GM19099 (cell line): ENCODE measurements around the gene RHOBTB3.

Experiments used
- POLR2A ChIP-seq: IDR thresholded peaks from 3 replicates; pipeline ENCODE4 v1.6.1; 2011; ENCODE audit warnings: low read depth; ENCODE audit not compliant: insufficient read length; ENCODE audit errors: extremely low read depth

Gene RHOBTB3

DNA sequence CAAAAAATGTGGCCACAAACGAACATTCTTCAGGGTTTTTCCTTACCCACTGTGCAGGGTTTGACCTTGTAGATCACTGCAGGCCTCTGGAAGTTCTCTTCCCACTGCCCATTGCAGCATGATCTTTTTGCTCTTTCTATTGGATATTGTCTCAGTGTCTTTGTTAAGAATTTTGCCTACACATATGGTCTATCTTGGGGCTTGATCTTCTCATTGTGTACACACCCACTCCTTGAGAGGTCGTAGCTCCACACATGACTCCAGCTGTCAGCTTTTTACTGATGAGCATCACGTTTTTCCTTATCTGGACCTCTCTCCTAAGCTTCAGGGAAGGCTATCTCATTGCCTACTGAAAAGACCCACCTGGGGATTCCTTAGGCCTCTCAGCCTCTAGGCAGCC lies 94.4 kb downstream of the RHOBTB3 start:
- TF ChIP-seq POLR2A = no peak

DNA sequence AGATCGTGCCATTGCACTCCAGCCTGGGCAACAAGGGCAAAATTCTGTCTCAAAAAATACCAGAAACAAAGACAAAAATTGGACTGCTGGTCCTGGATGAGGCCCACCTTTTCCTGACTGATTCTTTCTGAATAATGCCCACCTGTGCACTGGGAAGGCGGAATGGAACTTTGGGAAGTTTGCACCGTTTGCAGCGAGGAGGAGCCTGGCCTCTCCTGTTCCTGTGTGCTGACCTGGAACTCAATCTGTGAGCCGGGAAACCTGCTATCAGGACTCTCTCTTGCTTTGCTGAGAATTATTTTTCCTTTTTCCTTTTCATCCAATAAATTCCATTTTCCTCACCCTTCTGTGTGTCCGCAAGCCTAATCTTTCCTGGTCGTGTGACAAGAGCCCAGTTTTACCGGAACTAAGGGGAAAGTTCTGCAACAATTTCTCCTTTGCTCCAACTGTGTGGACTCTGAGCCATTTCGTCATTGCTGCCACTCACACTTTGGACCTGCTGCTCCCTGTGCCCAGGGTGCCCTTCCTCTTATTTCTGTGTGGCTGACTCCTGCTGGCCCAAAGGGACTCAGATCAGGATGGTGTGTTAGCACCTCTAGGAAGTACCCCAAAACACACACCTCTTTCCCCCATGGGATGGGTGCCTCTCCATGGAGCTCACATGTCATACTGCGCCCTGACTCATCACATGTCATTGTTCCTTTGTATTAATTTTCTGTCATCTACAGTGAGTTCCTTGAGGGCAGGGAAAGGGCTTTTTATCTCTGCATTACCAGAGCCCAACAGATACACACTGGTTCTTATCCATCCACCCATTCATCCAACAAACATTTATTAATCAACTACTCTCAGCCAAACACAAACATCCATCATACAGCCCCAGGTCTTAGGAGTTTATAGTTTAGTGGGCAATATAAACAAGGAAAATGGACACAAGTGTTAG lies 96.1 kb downstream of the RHOBTB3 start:
- TF ChIP-seq POLR2A = no peak

DNA sequence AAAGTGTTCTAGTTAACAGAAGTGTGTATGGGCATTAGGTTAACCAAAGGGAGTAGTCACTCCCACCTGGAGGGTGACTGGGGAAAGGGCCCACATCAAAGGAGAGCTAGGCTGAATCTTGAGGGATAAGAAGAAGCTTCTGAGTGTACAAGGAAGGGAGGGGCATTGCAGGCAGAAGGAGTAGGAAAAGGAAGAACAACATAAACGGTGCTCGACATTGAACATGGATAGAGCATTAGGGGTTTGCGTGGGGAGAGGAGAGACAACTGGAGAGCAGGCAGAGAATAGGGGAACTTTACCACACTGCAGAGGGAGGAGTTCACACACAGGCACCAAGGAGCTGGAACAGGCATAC lies 96.7 kb downstream of the RHOBTB3 start:
- no peak for TF ChIP-seq POLR2A

DNA sequence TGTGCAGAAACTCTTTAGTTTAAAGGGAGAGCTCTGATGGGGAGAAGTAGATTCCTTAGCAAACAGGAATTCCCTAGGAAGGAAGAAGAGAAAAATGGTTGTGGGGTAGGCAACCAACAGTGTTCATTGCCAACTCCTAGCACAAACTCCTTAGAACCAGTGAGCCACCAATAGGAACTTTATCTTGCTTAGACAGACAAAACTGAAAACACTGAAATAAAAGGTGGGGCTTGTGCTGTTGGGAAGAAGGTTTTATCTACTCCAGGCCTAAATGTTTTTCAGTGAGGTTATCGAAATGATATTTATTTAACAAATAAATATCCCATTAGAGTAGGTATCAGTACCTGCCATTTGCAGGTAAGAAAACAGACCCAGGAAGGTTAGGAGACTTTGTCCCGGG lies 99.1 kb downstream of the RHOBTB3 start:
- no peak for TF ChIP-seq POLR2A

DNA sequence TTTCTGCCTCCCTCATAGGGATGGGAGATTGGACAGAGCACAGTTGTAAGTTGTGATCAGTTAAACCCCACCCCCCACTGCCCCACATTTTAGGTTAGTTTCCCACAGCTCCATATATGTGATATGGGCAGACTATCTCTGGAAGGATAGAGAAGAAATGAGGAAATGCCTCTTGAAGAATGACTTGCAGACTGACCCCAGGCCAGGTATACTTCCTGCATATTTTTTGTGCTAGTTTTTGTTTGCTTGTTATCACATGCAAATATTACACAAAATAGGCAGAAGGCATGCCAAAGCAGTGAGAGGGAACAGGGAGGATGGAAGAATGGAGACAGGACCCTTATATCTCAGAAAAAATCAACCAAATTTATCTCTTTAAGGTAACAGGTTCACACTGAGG lies 101.5 kb downstream of the RHOBTB3 start:
- TF ChIP-seq POLR2A = no peak

DNA sequence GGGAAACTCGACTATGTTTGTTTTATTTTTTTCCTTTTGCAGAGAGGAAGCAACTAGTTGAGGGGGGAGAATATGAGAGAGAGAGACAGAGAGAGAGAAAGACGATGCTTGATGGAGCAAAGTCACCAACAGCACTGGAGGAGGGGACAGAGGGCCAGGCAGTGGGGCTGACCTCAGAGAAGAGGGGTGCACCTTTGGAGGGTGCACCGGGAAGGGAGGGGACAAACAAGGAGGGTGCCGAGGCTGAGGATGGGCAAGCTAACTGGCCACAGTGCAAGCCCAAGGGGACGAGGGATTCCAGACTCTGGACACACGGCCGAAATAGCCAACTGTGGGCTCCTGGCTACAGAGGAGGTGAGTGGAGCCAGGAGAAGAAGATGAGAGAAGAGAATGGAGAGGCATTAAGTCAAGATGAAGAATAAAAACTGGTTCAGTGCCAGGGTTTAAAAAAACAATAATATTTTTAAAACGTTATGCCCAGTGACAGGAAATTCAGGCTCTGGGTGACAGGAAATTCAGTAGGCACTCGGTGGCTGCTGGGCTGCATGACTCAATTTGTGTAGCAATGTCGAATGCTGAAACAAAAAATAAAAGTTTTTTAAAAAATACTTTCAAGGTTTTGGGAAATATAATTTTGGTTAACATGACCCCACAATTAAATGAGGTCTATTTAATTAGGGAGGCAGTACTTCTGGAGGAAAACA lies 104.7 kb downstream of the RHOBTB3 start:
- peak; percentile 37 for TF ChIP-seq POLR2A

DNA sequence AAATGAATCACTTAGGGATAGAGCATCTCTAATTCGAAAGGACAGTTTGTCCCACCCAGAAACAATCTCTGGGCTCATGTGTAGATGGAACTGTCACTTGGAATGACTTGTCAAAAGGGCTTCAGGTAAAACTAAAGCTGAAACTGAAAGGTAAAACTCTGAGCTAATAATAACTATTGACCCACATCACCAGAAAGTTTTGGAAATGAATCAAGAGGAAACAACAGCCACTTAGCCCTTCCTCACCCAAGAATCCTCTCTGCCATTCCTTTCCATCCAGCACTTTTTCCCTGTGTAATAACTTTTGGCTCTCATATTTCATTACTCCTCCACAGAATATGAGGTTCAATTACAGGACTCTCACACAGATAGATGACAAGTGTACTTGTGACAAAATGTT lies 105.4 kb downstream of the RHOBTB3 start:
- TF ChIP-seq POLR2A = no peak

DNA sequence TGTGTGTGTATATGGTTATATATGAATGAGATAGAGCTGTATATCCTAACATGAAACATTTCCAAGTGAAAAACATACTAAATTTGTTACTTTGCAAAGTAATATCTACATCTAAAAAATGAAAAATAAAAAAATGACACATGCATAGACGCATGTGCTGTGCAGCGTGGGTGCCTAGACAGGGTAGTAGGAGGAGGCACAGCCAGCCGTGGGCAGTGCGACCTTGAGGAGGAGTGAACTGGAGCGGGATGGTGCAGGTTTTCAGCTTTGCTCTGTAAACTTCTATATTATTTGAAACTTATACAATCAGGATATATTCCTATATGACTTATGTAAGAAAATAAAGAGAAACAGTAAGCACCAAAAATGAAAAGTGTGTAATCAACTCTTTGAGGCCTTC lies 106.4 kb downstream of the RHOBTB3 start:
- TF ChIP-seq POLR2A = no peak

DNA sequence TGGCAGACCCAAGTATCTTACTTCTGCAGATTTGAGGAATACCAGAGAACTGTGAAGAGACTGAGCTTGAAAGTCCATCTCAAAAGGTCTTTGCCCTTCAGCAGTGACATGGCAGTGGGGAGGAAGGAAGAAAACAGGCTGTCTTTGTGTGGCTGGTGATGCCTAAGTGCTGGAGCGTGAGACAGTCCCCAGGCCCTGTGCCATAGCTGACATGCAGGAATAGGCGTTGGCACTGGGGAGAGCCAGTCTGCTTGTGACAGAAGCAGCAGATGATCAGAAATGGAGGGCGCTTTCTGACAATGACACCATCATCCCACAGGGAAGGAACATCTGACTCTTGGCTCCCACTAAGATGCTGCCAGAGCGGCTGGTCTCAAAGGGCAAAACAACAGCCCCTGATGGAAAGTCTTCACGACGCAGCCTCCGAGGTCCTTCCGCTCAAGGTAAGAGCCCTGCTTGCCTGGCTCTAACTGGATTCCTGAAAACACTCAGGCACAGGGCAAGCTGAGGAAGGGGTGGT lies 106.9 kb downstream of the RHOBTB3 start:
- no peak for TF ChIP-seq POLR2A

DNA sequence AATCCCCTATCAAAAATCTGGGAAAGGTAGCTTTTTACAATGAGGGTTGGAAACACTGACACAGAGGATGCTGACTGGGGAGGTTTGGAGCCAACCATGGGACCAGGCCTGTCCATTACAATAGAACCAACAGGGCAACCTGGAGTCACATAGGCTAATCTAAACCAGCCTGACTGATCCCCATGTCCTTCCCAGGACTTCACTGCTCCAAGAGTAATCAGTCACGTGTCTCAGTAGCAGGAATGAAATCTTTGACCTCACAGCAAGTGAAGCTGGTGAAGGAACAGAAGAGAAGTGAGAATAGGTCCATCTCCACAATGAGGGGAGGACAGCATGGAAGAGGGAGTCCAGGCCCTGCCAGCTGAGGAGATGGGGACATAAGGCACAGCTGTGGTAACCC lies 107.4 kb downstream of the RHOBTB3 start:
- no peak for TF ChIP-seq POLR2A

DNA sequence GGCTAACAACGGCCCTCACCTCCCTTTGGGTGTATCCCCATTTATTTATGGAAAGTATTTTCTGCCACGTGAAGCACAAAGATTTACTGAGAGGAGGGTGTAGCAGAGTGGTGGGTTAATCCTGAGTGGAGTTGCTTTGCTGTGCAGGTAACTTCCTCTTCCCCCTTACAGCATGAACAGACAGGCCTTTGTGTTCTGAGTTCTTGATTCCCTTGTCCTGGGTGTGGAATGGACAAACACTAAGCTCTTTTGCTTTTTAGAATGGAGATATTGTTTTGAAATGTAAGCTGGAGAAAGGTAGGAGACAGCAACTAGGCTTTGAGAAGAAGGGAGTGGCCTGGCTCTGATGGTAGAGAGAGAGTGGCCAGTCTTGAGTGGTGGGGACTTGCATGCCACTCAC lies 108.5 kb downstream of the RHOBTB3 start:
- no peak for TF ChIP-seq POLR2A

DNA sequence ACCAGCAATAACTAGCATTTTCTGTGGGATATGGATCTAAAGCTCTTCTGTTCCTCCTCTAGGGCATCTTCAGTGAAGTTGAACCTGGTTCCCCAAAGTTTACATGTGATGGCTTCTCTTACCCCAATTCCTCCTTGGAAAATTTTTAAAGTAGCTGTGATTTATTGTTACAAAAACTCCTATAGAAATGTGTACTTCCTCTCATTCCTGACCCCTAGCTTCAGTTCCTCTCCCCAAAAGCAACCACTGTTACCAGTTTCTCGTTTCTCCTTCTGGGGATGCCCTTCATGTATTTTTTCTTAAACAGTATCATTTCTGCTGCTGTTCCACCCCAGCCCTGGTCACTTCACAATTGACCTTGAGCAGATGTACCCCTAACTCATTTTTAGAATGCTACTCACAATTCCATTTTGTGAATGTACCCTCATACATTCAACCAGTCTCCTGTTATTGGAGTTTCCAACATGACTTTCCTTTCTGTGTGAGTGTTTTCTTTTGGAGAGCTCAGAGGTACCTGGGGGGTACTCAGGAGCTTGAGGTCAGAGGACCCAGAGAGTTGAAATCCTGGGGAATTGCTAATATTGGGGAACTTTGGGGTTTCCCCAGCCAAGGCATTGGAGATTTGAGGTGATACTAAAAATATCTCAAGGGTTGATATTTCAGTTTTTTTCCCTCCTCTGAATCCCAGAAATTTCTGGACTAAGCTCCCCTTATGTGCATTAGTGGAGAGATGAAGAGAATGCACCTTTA lies 110.0 kb downstream of the RHOBTB3 start:
- TF ChIP-seq POLR2A = no peak

DNA sequence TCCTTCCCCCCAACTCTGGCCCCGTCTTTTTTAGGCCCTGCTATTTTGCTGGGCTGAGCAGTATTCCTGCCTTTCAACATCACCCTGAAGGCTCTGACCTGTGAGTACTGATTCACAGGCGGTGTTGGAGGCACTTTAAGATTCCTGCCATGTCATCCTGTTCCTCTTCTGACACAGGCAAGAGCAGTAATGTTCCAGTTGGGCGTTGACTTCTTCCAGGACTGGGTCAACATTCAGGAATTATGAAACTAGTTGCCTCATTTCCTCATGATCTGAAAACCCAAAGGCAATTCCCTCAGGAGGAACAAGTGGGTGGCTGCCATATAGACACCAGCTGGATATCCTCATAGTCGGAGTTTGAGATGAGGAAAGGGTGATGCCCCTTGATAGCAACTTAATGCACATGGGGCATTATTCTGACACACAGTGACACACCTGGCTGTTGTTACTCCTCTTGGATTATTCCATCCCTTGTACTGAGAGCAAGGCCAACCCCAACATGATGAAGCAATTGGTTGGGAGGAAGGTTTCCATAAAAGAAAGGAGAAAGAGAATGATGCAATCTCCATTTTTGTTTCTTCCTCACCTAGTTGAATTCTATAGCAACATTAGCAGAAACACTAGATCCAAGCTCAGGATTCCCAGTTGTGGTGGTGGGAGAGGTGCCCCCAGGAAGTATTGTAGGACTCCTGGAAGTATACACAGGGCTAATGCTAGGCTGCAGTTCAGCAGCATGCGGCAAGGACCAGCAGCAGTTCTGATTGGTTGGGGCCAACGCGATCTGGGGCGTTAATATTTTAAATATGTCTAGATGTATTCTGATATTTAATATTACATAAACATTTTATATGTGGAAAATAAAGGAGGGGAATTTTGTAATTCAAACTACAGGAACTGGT lies 111.0 kb downstream of the RHOBTB3 start:
- no peak for TF ChIP-seq POLR2A

DNA sequence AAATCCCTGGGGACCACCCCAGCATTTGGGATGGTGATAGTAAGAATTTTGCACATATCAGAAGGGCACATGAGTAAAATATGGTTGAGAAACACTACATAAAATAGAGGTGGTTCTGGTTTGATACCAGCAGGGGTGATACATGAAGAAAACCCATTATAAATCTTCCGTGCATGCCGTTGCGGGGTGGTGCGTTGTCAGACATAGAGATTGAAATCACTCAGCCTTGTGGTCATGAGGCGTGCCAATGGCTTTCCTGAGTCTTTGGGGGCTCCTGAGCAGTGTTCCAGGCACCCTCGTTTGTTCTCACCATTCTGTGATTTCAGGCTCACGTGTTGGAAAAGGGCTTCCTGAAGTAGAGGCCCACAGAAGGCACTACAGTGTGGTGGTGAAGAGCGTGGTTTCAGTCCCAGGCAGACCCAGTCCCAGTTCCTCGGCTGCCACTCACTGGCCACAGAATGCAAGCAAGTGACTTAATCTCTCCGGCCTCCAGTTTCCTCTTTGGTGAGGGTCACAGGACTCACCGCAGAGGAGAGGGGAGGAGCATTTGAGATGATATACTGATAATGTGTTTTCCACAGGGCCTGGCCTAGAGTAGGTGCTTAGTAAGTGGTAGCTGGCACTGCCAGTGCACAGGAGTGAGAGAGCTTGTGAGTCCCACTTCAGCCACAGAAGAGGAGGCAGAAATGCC lies 111.9 kb downstream of the RHOBTB3 start:
- TF ChIP-seq POLR2A = no peak
